CD8-positive, alpha-beta memory T cell (primary cell): Measurements from ENCODE around the gene RABGAP1L. TPM values are rescaled to one million over a fixed set of nuclear protein-coding genes. Genes with fewer than 3 reads are reported as not detected.
A peak's percentile ranks its signal among the peaks of the same experiment; 100 is the strongest.

Source experiments
- CTCF ChIA-PET: fragments of 350-600 bp; sonication (Branson Sonifier 250); formaldehyde crosslinking; loops from one replicate; lab custom pipeline; 2021; ENCODE audit warnings: antibody characterized with exemption; lab: Charles Lee
- POLR2A ChIA-PET: fragments of 350-600 bp; sonication (Branson Sonifier 250); formaldehyde crosslinking; loops from one replicate; lab custom pipeline; 2021; ENCODE audit warnings: antibody characterized with exemption; lab: Charles Lee
- DNase-seq, 5 donors: peaks; one replicate each; pipeline versions ENCODE4 v3.0.0 to v3.0.0-alpha.2; 2020 to 2022; ENCODE audit warnings: mixed read lengths in 1 of 5
- H3K27ac ChIP-seq: one replicate; pipeline ENCODE4 v1.7.0; 2013; ENCODE audit warnings: low read depth, mild to moderate bottlenecking, low read length, moderate library complexity
- H3K27me3 ChIP-seq: 2 replicates; pipeline ENCODE4 v1.7.0; 2013; ENCODE audit warnings: low read length, mild to moderate bottlenecking; ENCODE audit not compliant: insufficient read depth, poor library complexity, severe bottlenecking
- H3K36me3 ChIP-seq: 2 replicates; pipeline ENCODE4 v1.7.0; 2013; ENCODE audit warnings: mild to moderate bottlenecking, low read length, moderate library complexity; ENCODE audit not compliant: insufficient read depth
- H3K4me1 ChIP-seq: 2 replicates; pipeline ENCODE4 v1.7.0; 2013; ENCODE audit warnings: mild to moderate bottlenecking, low read length, moderate library complexity; ENCODE audit not compliant: insufficient read depth
- H3K4me3 ChIP-seq: 2 replicates; pipeline ENCODE4 v1.7.0; 2013; ENCODE audit warnings: mild to moderate bottlenecking, low read length
- H3K9me3 ChIP-seq: 2 replicates; pipeline ENCODE4 v1.7.0; 2013; ENCODE audit warnings: mild to moderate bottlenecking, low read length
- H3K27ac Mint-ChIP-seq, 8 donors: one replicate each; pipeline ENCODE4 v1.8.0; 2020 to 2021; ENCODE audit warnings: mixed read lengths in 8 of 8, mild to moderate bottlenecking in 6 of 8, inconsistent platforms in 3 of 8, moderate library complexity in 3 of 8
- H3K27me3 Mint-ChIP-seq, 2 donors: one replicate each; pipeline ENCODE4 v1.8.0; 2020 to 2021; ENCODE audit warnings: mixed read lengths in 2 of 2, mild to moderate bottlenecking in 1 of 2, moderate library complexity in 1 of 2
- H3K36me3 Mint-ChIP-seq, 3 donors: one replicate each; pipeline ENCODE4 v1.8.0; 2020 to 2021; ENCODE audit warnings: mixed read lengths in 3 of 3, inconsistent platforms in 1 of 3, mild to moderate bottlenecking in 1 of 3
- H3K4me1 Mint-ChIP-seq, 3 donors: one replicate each; pipeline ENCODE4 v1.8.0; 2020 to 2021; ENCODE audit warnings: mixed read lengths in 3 of 3, inconsistent platforms in 1 of 3, mild to moderate bottlenecking in 1 of 3
- H3K4me3 Mint-ChIP-seq, 7 donors: one replicate each; pipeline ENCODE4 v1.8.0; 2020 to 2021; ENCODE audit warnings: mixed read lengths in 7 of 7, mild to moderate bottlenecking in 6 of 7, moderate library complexity in 4 of 7, inconsistent platforms in 2 of 7
- H3K9me3 Mint-ChIP-seq, 5 donors: one replicate each; pipeline ENCODE4 v1.8.0; 2020 to 2022; ENCODE audit warnings: mixed read lengths in 5 of 5, mild to moderate bottlenecking in 3 of 5, moderate library complexity in 2 of 5, inconsistent platforms in 1 of 5
- polyA plus RNA-seq: library from polyadenylated mRNA; unstranded; fragments of 300-500 nt; fragmentation: Illumina TruSeq; gene quantifications from one replicate; pipeline ENCODE4 v1.2.3, GENCODE V29; 2021
- total RNA-seq, 2 experiments: library from RNA; stranded (reverse); gene quantifications; one replicate each; pipeline ENCODE4 v1.2.3, GENCODE V29; 2021

RABGAP1L gene
- total and polyA plus RNA-seq, 3 experiments from 2014 or later = 41.7 to 78.5 (median 42.7) TPM

GRCh38 chr1:174932587-174932986 is 773.3 kb downstream of the RABGAP1L start:
- CTCF ChIA-PET = interaction anchor here (1.4 kb wide), 1 partner anchor 9 kb away, joined by 5 read pairs; no protein-coding TSS in a partner anchor
- no peak overlapping the region for H3K27ac Mint-ChIP-seq
- H3K4me1 ChIP-seq = no peaks in the 10 kb centered on the region
- no peak overlapping the region for H3K27ac ChIP-seq
- H3K9me3 ChIP-seq = no peaks in the 10 kb centered on the region
- peaks cover 8 to 19% (median 12%) of the 10 kb centered on the region in 3 donors for H3K4me1 Mint-ChIP-seq
- POLR2A ChIA-PET = no interaction called here
- no peak for DNase-seq
- no peaks in the 10 kb centered on the region for H3K9me3 Mint-ChIP-seq
- no peaks in the 10 kb centered on the region for H3K27me3 ChIP-seq
- H3K36me3 Mint-ChIP-seq = peaks cover 0 to 5% (median 2%) of the 10 kb centered on the region in 3 donors
- H3K4me3 ChIP-seq = no peak overlapping the region
- no peaks in the 10 kb centered on the region for H3K27me3 Mint-ChIP-seq
- no peak overlapping the region for H3K4me3 Mint-ChIP-seq
- no peaks in the 10 kb centered on the region for H3K36me3 ChIP-seq

- Mint-ChIP-seq H3K9me3 (no peaks in the 10 kb centered on the region), H3K27ac (no peak overlapping the region), H3K4me1 (peaks cover 9 to 31% (median 24%) of the 10 kb centered on the region in 3 donors), H3K36me3 (peaks cover 0 to 4% (median 3%) of the 10 kb centered on the region in 3 donors), H3K4me3 (no peak overlapping the region), H3K27me3 (no peaks in the 10 kb centered on the region)
- CTCF ChIA-PET = no interaction called here
- H3K36me3 ChIP-seq = no peaks in the 10 kb centered on the region
- POLR2A ChIA-PET = interaction anchor here (0.6 to 1.1 kb wide), 4 partner anchors 63 to 1242 kb away, joined by 3 to 7 read pairs (median 5); partner anchors contain the start of gene CACYBP
- no peak overlapping the region for H3K4me3 ChIP-seq
- H3K9me3 ChIP-seq = no peaks in the 10 kb centered on the region
- DNase-seq = no peak
- H3K27me3 ChIP-seq = no peaks in the 10 kb centered on the region
- H3K4me1 ChIP-seq = no peaks in the 10 kb centered on the region
- H3K27ac ChIP-seq = no peak overlapping the region
Observed at GRCh38 chr1:174935961-174936727, 776.8 kb downstream of the RABGAP1L start.

- DNase-seq = no peak
- ChIA-PET POLR2A (no interaction called here), CTCF (interaction anchor here (0.9 kb wide), 1 partner anchor 8 kb away, joined by 3 read pairs; no protein-coding TSS in a partner anchor)
- peak overlapping the region in 5 of 8 donors; percentile 15 to 80 (median 44) for H3K27ac Mint-ChIP-seq
- peak overlapping the region in 5 of 7 donors; percentile 13 to 60 (median 42) for H3K4me3 Mint-ChIP-seq
- H3K9me3 Mint-ChIP-seq = no peaks in the 10 kb centered on the region
- Histone ChIP-seq H3K27ac (no peak overlapping the region), H3K27me3 (no peaks in the 10 kb centered on the region), H3K4me1 (no peaks in the 10 kb centered on the region), H3K9me3 (no peaks in the 10 kb centered on the region), H3K4me3 (no peak overlapping the region), H3K36me3 (no peaks in the 10 kb centered on the region)
- no peaks in the 10 kb centered on the region for H3K27me3 Mint-ChIP-seq
- peaks cover 0 to 4% (median 3%) of the 10 kb centered on the region in 3 donors for H3K36me3 Mint-ChIP-seq
- peaks cover 10 to 24% (median 16%) of the 10 kb centered on the region in 3 donors for H3K4me1 Mint-ChIP-seq
Observed at GRCh38 chr1:174938281-174939007, 779.1 kb downstream of the RABGAP1L start.

- ChIA-PET CTCF (no interaction called here), POLR2A (no interaction called here)
- H3K9me3 Mint-ChIP-seq = no peaks in the 10 kb centered on the region
- Histone ChIP-seq H3K36me3 (no peaks in the 10 kb centered on the region), H3K27me3 (no peaks in the 10 kb centered on the region), H3K4me3 (no peak overlapping the region), H3K9me3 (no peaks in the 10 kb centered on the region), H3K4me1 (no peaks in the 10 kb centered on the region), H3K27ac (no peak overlapping the region)
- no peak overlapping the region for H3K27ac Mint-ChIP-seq
- peaks cover 0 to 5% (median 4%) of the 10 kb centered on the region in 3 donors for H3K36me3 Mint-ChIP-seq
- H3K4me1 Mint-ChIP-seq = peaks cover 10 to 28% (median 20%) of the 10 kb centered on the region in 3 donors
- H3K4me3 Mint-ChIP-seq = no peak overlapping the region
- H3K27me3 Mint-ChIP-seq = no peaks in the 10 kb centered on the region
- no peak for DNase-seq
Observed at GRCh38 chr1:174939775-174940545, 780.6 kb downstream of the RABGAP1L start.

- POLR2A ChIA-PET = no interaction called here
- Histone ChIP-seq H3K27me3 (no peaks in the 10 kb centered on the region), H3K36me3 (no peaks in the 10 kb centered on the region), H3K9me3 (no peaks in the 10 kb centered on the region), H3K4me1 (no peaks in the 10 kb centered on the region), H3K27ac (no peak overlapping the region), H3K4me3 (no peak overlapping the region)
- Mint-ChIP-seq H3K4me1 (peaks cover 10 to 30% (median 25%) of the 10 kb centered on the region in 3 donors), H3K27ac (peak overlapping the region in 1 of 8 donors; percentile 18), H3K27me3 (no peaks in the 10 kb centered on the region), H3K4me3 (no peak overlapping the region), H3K36me3 (peaks cover 0 to 7% (median 4%) of the 10 kb centered on the region in 3 donors), H3K9me3 (no peaks in the 10 kb centered on the region)
- no peak for DNase-seq
- CTCF ChIA-PET = no interaction called here
Observed at GRCh38 chr1:174940646-174941175, 781.4 kb downstream of the RABGAP1L start.

- POLR2A ChIA-PET = no interaction called here
- H3K27me3 ChIP-seq = no peaks in the 10 kb centered on the region
- no peaks in the 10 kb centered on the region for H3K4me1 ChIP-seq
Observed at GRCh38 chr1:174942547-174943255, 783.4 kb downstream of the RABGAP1L start.

GRCh38 chr1:174946031-174946430 is 786.7 kb downstream of the RABGAP1L start:
- no peaks in the 10 kb centered on the region for H3K4me1 ChIP-seq
- H3K36me3 ChIP-seq = no peaks in the 10 kb centered on the region
- H3K36me3 Mint-ChIP-seq = peaks cover 0 to 5% (median 0%) of the 10 kb centered on the region in 3 donors
- no peaks in the 10 kb centered on the region for H3K9me3 Mint-ChIP-seq
- CTCF ChIA-PET = no interaction called here
- H3K4me3 ChIP-seq = no peak overlapping the region
- DNase-seq = no peak
- POLR2A ChIA-PET = no interaction called here
- no peak overlapping the region for H3K4me3 Mint-ChIP-seq
- H3K9me3 ChIP-seq = no peaks in the 10 kb centered on the region
- H3K4me1 Mint-ChIP-seq = peaks cover 4 to 15% (median 14%) of the 10 kb centered on the region in 3 donors
- H3K27ac Mint-ChIP-seq = peak overlapping the region in 1 of 8 donors; percentile 28
- no peaks in the 10 kb centered on the region for H3K27me3 ChIP-seq
- no peaks in the 10 kb centered on the region for H3K27me3 Mint-ChIP-seq
- H3K27ac ChIP-seq = no peak overlapping the region

More at GRCh38 chr1:174942547-174943255, 783.4 kb downstream of the RABGAP1L start:
- Histone ChIP-seq H3K36me3 (no peaks in the 10 kb centered on the region), H3K27ac (no peak overlapping the region), H3K9me3 (no peaks in the 10 kb centered on the region), H3K4me3 (no peak overlapping the region)
- no peak for DNase-seq
- CTCF ChIA-PET = interaction anchor here (1.0 kb wide), 1 partner anchor 41 kb away, joined by 3 read pairs; no protein-coding TSS in a partner anchor
- peak overlapping the region in 3 of 8 donors; percentile 14 to 48 (median 44) for H3K27ac Mint-ChIP-seq
- no peaks in the 10 kb centered on the region for H3K27me3 Mint-ChIP-seq
- H3K4me1 Mint-ChIP-seq = peaks cover 11 to 30% (median 25%) of the 10 kb centered on the region in 3 donors
- H3K4me3 Mint-ChIP-seq = no peak overlapping the region
- no peaks in the 10 kb centered on the region for H3K9me3 Mint-ChIP-seq
- H3K36me3 Mint-ChIP-seq = peaks cover 0 to 7% (median 4%) of the 10 kb centered on the region in 3 donors
